GM19455 (cell line): ENCODE measurements around the gene FBXO42.

Source experiments
- ATAC-seq: cut with Tn5 transposase; IDR thresholded peaks from one replicate; pipeline ENCODE4 v1.9.1; 2021; ENCODE audit not compliant: unreplicated experiment

Gene FBXO42

DNA sequence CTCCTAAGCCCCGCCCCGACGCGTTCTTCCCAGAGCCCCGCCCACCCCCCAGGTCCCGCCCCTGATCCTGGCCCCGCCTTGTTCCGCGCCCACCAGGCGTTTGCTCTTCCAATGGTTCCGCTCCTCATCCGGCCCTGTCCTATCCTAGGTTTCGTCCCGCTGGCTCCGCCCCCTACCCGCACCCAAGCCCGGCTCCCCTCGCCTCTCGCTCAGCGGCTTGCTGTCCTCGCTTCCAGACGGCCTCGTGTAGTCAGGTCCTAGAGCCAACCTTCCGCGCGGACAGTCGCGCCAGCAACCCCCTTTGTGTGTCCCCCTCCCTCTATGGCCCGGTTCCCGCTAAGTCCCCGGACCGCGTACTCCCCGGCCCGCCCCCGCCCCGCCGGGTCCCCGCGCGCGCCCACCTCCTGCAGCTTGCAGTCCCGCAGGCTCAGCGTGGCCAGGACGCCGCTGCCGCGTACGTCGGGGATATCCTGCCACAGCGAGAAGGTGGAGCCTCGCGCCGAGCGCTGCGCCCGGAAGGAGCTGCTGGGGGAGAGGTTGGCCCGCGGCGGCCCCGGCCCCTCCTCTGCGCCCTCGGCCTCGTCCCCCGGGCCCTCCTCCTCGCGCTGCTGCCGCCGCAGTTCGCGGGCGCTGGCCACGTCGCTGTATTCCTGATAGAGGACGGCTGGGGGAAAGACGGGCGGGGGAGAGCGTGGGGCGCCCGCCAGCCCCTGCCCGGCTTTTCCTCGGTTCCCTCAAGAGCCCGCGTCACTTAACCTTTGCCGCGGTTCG lies 145.5 kb downstream of the FBXO42 start:
- peak; percentile 71 for ATAC-seq

DNA sequence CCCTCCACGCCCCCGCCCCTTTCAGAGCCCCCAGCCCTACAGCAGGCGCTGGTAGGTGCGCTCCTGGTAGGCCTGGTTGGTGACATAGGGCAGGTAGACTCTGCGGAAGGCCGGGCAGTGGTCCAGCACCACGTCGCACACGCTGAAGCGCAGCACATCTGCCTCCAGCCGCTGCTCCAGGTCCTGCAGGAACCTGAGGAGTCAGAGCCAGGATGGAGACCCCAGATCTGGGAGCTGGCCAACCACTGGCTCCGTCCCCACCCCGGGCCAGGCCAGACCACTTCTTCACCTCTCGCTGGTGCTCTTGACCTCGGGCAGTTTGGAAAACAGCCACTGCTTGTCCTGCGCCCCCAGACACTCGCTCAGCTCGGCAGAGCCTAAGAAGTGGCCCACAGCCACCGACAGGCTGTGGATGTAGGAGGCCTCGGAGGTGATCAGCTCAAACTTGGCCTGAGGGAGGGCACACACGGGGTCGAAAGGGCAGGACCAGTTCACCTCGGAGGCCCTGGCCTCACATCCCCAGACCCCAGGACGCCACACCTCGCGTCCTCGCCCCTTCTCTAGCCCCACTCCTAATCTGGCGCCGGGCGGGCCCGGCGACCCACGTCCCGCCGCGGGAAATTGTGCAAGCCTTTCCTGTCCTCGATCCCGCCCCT lies 146.3 kb downstream of the FBXO42 start:
- peak; percentile 24 for ATAC-seq

- no peak for ATAC-seq
These were observed 147.0 kb downstream of the FBXO42 start for GRCh38 chr1:16205334-16205671.

- ATAC-seq = no peak
These were observed 147.5 kb downstream of the FBXO42 start for GRCh38 chr1:16204634-16205333.

GRCh38 chr1:16204216-16204615 lies 148.1 kb downstream of the FBXO42 start:
- no peak for ATAC-seq

- no peak for ATAC-seq
These were observed 148.7 kb downstream of the FBXO42 start for GRCh38 chr1:16203550-16203949.

DNA sequence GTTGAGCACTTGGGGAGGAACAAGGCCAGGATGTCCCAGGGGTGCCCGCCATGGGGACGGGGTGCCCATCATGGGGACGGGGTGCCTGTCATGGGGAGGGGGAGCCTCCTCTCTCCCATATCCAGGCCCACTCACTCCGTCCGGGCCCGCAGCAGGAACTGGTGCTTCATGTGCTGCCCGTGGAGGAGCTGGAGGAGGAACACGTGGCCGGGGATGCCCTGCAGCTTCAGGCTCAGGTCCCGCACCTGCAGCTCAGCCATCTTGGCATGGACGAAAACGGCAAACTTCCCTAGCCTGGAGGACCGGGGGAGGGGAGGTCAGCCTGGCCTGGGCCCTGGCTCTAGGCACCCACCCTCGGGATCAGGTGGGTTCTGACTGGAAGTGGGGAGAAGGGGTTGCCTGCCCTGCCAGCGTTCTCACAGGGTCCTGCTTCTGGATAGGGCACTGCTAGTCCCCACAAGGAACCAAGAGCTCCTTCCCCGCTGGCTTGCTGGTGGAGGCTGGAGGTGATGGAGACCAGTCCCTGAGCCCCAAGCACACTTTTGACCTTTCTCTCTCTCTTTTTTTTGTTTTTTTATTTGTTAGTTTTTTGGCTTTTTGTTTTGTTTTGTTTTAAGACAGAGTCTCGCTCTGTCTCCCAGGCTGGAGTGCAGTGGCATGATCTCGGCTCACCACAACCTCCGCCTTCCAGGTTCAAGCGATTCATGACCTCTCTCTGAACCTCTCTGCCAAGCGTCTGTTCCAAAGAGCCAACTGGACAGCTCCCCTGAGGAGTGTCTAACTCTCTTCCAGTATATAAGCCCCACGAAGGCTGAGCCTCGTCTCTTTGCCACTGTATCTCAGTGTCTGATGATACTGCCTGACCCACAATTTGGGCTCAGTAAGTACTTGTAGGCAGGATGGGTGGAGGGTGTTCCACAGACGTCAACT lies 149.7 kb downstream of the FBXO42 start:
- no peak for ATAC-seq

- no peak for ATAC-seq
These were observed 152.6 kb downstream of the FBXO42 start for GRCh38 chr1:16199700-16200099.

DNA sequence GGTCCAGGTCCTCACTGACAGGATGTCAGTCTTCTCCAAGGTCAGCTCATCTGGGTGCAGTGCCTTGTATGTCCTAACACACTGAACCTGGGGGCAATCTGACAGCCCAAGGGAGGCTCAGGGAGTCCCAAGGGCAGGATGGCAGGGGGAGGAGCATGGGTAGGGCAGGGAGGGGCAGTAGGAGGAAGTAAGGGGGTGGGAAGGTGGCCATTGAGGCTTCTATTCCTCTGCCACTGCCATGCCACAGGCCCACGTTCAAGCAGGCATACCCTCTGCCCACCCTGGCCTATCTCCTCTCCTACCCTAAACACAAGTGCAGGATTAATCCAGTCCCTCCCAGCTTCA lies 153.2 kb downstream of the FBXO42 start:
- ATAC-seq = no peak

DNA sequence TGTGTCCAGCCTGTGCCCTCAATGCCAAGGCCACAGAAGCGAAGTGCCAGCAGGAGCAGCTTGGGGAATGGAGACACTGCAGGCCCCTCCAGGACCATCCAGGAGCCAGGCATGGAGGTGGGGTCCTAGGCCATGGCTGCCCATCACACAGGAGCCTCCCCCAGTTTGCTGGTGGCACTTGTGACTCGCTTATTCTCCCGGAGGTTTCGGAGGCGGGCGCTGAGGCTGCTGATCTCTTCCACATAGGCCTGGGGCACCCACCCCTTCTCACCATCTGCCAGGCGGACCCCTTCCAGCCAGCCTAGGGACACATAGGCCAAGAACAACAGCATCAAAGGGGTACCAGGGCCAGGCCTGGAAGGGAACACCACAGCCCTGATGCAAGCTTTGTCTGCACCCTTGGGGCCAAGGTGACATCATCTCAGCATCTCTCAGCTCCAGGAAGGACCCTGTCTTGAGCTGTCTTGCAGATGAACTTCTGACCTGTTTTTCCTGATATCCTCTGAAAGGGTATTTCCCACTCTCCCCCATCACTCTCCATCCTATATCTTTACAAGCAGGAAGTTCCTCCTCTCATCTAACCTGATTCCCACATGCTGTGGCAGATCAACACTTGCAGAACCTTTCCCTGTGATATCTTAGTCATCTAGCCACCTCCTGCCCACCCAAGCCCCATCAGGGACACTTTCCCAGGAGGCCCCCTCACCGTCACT lies 153.7 kb downstream of the FBXO42 start:
- no peak for ATAC-seq

GRCh38 chr1:16196874-16197273 lies 155.4 kb downstream of the FBXO42 start:
- no peak for ATAC-seq
